HCT116 (cell line): ENCODE measurements around the gene NXN.

Experiments used
- ATF3 ChIP-seq: IDR thresholded peaks from 2 replicates; pipeline ENCODE4 v1.6.1; 2012
- EZH2phosphoT487 ChIP-seq: fragments of 200-600 bp; IDR thresholded peaks from 2 replicates; pipeline ENCODE4 v1.6.1; 2018; ENCODE audit warnings: antibody characterized with exemption, borderline replicate concordance
- POLR2A ChIP-seq: IDR thresholded peaks from 2 replicates; pipeline ENCODE4 v1.7.0; 2011; ENCODE audit warnings: borderline replicate concordance; ENCODE audit not compliant: insufficient read depth, insufficient read length; ENCODE audit errors: extremely low read depth
- SIN3A ChIP-seq: IDR thresholded peaks from 2 replicates; pipeline ENCODE4 v1.6.1; 2012; ENCODE audit warnings: low read depth

DNA sequence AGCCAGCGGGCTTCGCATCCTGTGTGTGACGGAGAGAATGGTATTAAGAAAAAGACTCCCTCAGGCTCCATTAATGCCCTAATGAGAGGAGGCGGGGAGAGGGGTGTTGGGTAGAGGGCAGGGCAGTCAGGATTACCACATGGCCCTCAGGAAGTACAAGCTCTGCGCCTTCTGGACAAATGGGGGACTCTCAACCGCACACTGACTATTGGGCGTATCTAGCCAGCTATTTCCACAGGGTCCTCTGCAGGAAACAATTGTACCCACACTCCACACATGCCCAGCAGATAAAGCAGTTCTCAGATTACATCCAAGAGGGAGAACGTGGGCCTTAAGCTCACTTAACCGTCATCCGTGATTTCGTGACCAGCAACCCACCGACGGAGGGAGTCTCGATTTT is 14.7 kb downstream of the NXN start:
- TF ChIP-seq EZH2phosphoT487: no peak
- no peak for TF ChIP-seq POLR2A
- TF ChIP-seq ATF3: no peak
- no peak for TF ChIP-seq SIN3A
